ENCODE results near the gene XCR1. TPM values are rescaled to one million over a fixed set of nuclear protein-coding genes. Genes with fewer than 3 reads are reported as not detected.

The XCR1 gene
- total and polyA plus RNA-seq, 9 donors, result under 0.01 to 1.2 (median 0.05) TPM; not detected in 2

GRCh38 chr3:45987368-45988291 is 39.7 kb downstream of the XCR1 start:
- no peaks in the 10 kb centered on the region for H3K9me3 ChIP-seq
- H3K27ac ChIP-seq, result peak overlapping the region in 1 of 2 donors; percentile 83
- TF ChIP-seq POLR2A (IDR thresholded peaks at IDR 0.05) (no peak), CTCF (IDR thresholded peaks at IDR 0.05) (no peak), EP300 (IDR thresholded peaks at IDR 0.05) (no peak)
- peaks cover 62% of the 10 kb centered on the region for H3K4me1 ChIP-seq (ENCODE audit: insufficient read depth)
- intact Hi-C loops (cut with DNase I), result no loop called here
- no peak overlapping the region for H3K4me3 ChIP-seq
- peak; percentile 71 to 79 (median 76) for DNase-seq
- H3K27me3 ChIP-seq, result no peaks in the 10 kb centered on the region
- WGBS, 3 donors, result 8 to 13% (median 8%) methylated on average over 8 of the region's 8 CpGs
- H3K36me3 ChIP-seq, result no peaks in the 10 kb centered on the region

GRCh38 chr3:45986303-45986982 is 40.8 kb downstream of the XCR1 start:
- Histone ChIP-seq H3K27ac (peak overlapping the region; percentile 23 to 83), H3K27me3 (no peaks in the 10 kb centered on the region), H3K4me1 (ENCODE audit: insufficient read depth) (peaks cover 59% of the 10 kb centered on the region), H3K9me3 (no peaks in the 10 kb centered on the region), H3K36me3 (no peaks in the 10 kb centered on the region), H3K4me3 (no peak overlapping the region)
- WGBS, 3 donors, result 20 to 52% (median 26%) methylated on average over 5 of the region's 5 CpGs
- TF ChIP-seq EP300 (IDR thresholded peaks at IDR 0.05) (no peak), POLR2A (IDR thresholded peaks at IDR 0.05) (no peak), CTCF (IDR thresholded peaks at IDR 0.05) (no peak)
- no peak for DNase-seq
- intact Hi-C loops (cut with DNase I), result no loop called here

GRCh38 chr3:45985532-45986302 is 41.6 kb downstream of the XCR1 start:
- Histone ChIP-seq H3K4me3 (no peak overlapping the region), H3K36me3 (no peaks in the 10 kb centered on the region), H3K27ac (peak overlapping the region; percentile 23 to 83), H3K4me1 (ENCODE audit: insufficient read depth) (peaks cover 63% of the 10 kb centered on the region), H3K9me3 (no peaks in the 10 kb centered on the region), H3K27me3 (no peaks in the 10 kb centered on the region)
- intact Hi-C loops (cut with DNase I), result no loop called here
- TF ChIP-seq CTCF (IDR thresholded peaks at IDR 0.05), result no peak
- no peak for TF ChIP-seq POLR2A (IDR thresholded peaks at IDR 0.05)
- TF ChIP-seq EP300 (IDR thresholded peaks at IDR 0.05), result no peak
- no peak for DNase-seq
- WGBS, 3 donors, result 43 to 62% (median 53%) methylated on average over 13 of the region's 13 CpGs
